Activated T-helper 1 cell treated with Interleukin-2 at 50 U/mL for 16 hours (primary cell): Measurements from ENCODE around the gene MAMDC2.

Experiments
- DNase-seq: peaks from one replicate; pipeline ENCODE4 v3.0.0-alpha.2; 2020; ENCODE audit warnings: low read depth

MAMDC2 gene

GRCh38 chr9:70043689-70044489 lies at the start of gene MAMDC2:
Gene MAMDC2 (plus strand): TSS chr9:70043848. CDS start chr9:70044198, 350 bp downstream.
- no peak for DNase-seq

GRCh38 chr9:69995846-69996245 lies 47.8 kb upstream of the MAMDC2 start:
- no peak for DNase-seq

GRCh38 chr9:69996967-69997366 lies 46.7 kb upstream of the MAMDC2 start:
- DNase-seq: no peak

GRCh38 chr9:69997524-69997923 lies 46.1 kb upstream of the MAMDC2 start:
- DNase-seq: no peak

GRCh38 chr9:69999315-69999714 lies 44.3 kb upstream of the MAMDC2 start:
- no peak for DNase-seq

GRCh38 chr9:70000469-70000868 lies 43.2 kb upstream of the MAMDC2 start:
- DNase-seq: no peak

- no peak for DNase-seq
Measured at GRCh38 chr9:70003901-70004714, 39.5 kb upstream of the MAMDC2 start.

GRCh38 chr9:70006306-70006705 lies 37.3 kb upstream of the MAMDC2 start:
- DNase-seq: no peak

- DNase-seq: no peak
Measured at GRCh38 chr9:70007831-70008230, 35.8 kb upstream of the MAMDC2 start.

GRCh38 chr9:70010015-70010414 lies 33.6 kb upstream of the MAMDC2 start:
- no peak for DNase-seq

- DNase-seq: no peak
Measured at GRCh38 chr9:70011366-70011765, 32.3 kb upstream of the MAMDC2 start.

- DNase-seq: no peak
Measured at GRCh38 chr9:70012569-70012968, 31.1 kb upstream of the MAMDC2 start.

- no peak for DNase-seq
Measured at GRCh38 chr9:70013598-70014196, 30.0 kb upstream of the MAMDC2 start.

- DNase-seq: no peak
Measured at GRCh38 chr9:70015099-70015498, 28.5 kb upstream of the MAMDC2 start.

- DNase-seq: no peak
Measured at GRCh38 chr9:70020217-70020616, 23.4 kb upstream of the MAMDC2 start.

GRCh38 chr9:70020991-70021571 lies 22.6 kb upstream of the MAMDC2 start:
- DNase-seq: no peak

GRCh38 chr9:70028287-70028686 lies 15.4 kb upstream of the MAMDC2 start:
- DNase-seq: no peak

GRCh38 chr9:70030156-70030555 lies 13.5 kb upstream of the MAMDC2 start:
- no peak for DNase-seq

GRCh38 chr9:70031141-70031545 lies 12.5 kb upstream of the MAMDC2 start:
- DNase-seq: no peak

GRCh38 chr9:70034271-70034711 lies 9.4 kb upstream of the MAMDC2 start:
- no peak for DNase-seq

- DNase-seq: no peak
Measured at GRCh38 chr9:70035691-70036090, 8.0 kb upstream of the MAMDC2 start.

- DNase-seq: no peak
Measured at GRCh38 chr9:70036641-70037040, 7.0 kb upstream of the MAMDC2 start.
